ENCODE results near the gene CUL4A. TPM values are rescaled to one million over a fixed set of nuclear protein-coding genes. Genes with fewer than 3 reads are reported as not detected.
A peak's percentile ranks its signal among the peaks of the same experiment; 100 is the strongest.

Gene CUL4A
- total and polyA plus RNA-seq, 9 of the 15 experiments (the other 6 are each of a cell fraction or from before 2014, with no cell fraction given), result 21.1 to 92.0 (median 63.2) TPM

- TF ChIP-seq RBBP5 (IDR thresholded peaks at IDR 0.05; ENCODE audit: borderline replicate concordance, insufficient read depth, low read length, poor library complexity, severe bottlenecking) (peak; percentile 79), NR0B1 (IDR thresholded peaks at IDR 0.05; ENCODE audit: partially characterized antibody) (no peak), MYBL2 (IDR thresholded peaks at IDR 0.05; ENCODE audit: low read depth) (no peak), MYBL2 (CRISPR knock-in tag; IDR thresholded peaks at IDR 0.05; ENCODE audit: borderline replicate concordance) (no peak), ZBTB40 (IDR thresholded peaks at IDR 0.05) (peak; percentile 37; the same call in 1 of the 2 replicates), ZBTB40 (CRISPR knock-in tag; IDR thresholded peaks at IDR 0.05) (no peak), SMC3 (conservative IDR thresholded peaks at IDR 0.05; ENCODE audit: insufficient read depth, low read depth, low read length) (0 out of 2 replicates have a peak, but pooled peaks have one; percentile 3), HDAC8 (tag; IDR thresholded peaks at IDR 0.05) (no peak), KHSRP (IDR thresholded peaks at IDR 0.05) (no peak), ZNF197 (CRISPR knock-in tag; IDR thresholded peaks at IDR 0.05; ENCODE audit: low read depth) (no peak; the same call in 1 of the 2 replicates), CBX1 (IDR thresholded peaks at IDR 0.05; ENCODE audit: low read depth) (peak; percentile 99), SMAD1 (IDR thresholded peaks at IDR 0.05; ENCODE audit: low read depth, low read length, partially characterized antibody) (no peak), PHTF2 (CRISPR knock-in tag; IDR thresholded peaks at IDR 0.05) (no peak), POLR3A (IDR thresholded peaks at IDR 0.05; ENCODE audit: borderline replicate concordance, extremely low read depth, insufficient read depth, insufficient read length) (no peak), LEF1 (IDR thresholded peaks at IDR 0.05) (peak; percentile 89), ETV1 (tag; conservative IDR thresholded peaks at IDR 0.05; ENCODE audit: low read depth) (no peak), ETS2 (tag; IDR thresholded peaks at IDR 0.05; ENCODE audit: borderline replicate concordance, poor library complexity, severe bottlenecking) (no peak), CHD4 (IDR thresholded peaks at IDR 0.05; ENCODE audit: insufficient read depth, insufficient replicate concordance, low read depth, low read length, poor library complexity, severe bottlenecking) (no peak)
Measured at GRCh38 chr13:113296823-113297369, 87.5 kb downstream of the CUL4A start, which contains the start of gene LAMP1 (continued).

All from K562 (cell line).